A673 (cell line): Measurements from ENCODE around the gene RHOB. TPM values are rescaled to one million over a fixed set of nuclear protein-coding genes. Genes with fewer than 3 reads are reported as not detected.

ENCODE experiments used
- BruUV-seq: library from RNA; stranded (reverse); fragments of 400-500 nt; replicated peaks from 2 replicates; lab custom pipeline; 2021; lab: Mats Ljungman, UMichigan
- CTCF ChIA-PET: fragments of 300-600 bp; sonication (Branson Sonifier 250); formaldehyde crosslinking; loops from one replicate; lab custom pipeline; 2022; ENCODE audit warnings: antibody characterized with exemption; lab: Charles Lee
- POLR2A ChIA-PET: fragments of 300-600 bp; sonication (Branson Sonifier 250); formaldehyde crosslinking; loops from one replicate; lab custom pipeline; 2022; ENCODE audit warnings: antibody characterized with exemption; ENCODE audit not compliant: low non-redundant PET; lab: Charles Lee
- DNase-seq: peaks from one replicate; pipeline ENCODE4 v3.0.0-alpha.2; 2015; ENCODE audit warnings: low spot score
- H3K27ac ChIP-seq: fragments of 200-600 bp; sonication (generic); 2 replicates; pipeline ENCODE4 v1.5.1; 2016; ENCODE audit warnings: mixed run types, low read depth, mild to moderate bottlenecking, mixed read lengths, antibody characterized with exemption, low read length; ENCODE audit not compliant: poor library complexity, severe bottlenecking
- H3K27me3 ChIP-seq: fragments of 200-600 bp; sonication (generic); replicated peaks from 2 replicates; pipeline ENCODE4 v1.6.1; 2017; ENCODE audit warnings: mixed run types, low read depth, mild to moderate bottlenecking, mixed read lengths, antibody characterized with exemption, low read length; ENCODE audit not compliant: insufficient read depth, poor library complexity
- H3K36me3 ChIP-seq: fragments of 200-600 bp; sonication (generic); 2 replicates; pipeline ENCODE4 v1.6.1; 2016; ENCODE audit warnings: mixed run types, mild to moderate bottlenecking, mixed read lengths, antibody characterized with exemption, low read length; ENCODE audit not compliant: insufficient read depth, poor library complexity, severe bottlenecking
- H3K4me1 ChIP-seq: fragments of 200-600 bp; sonication (generic); 2 replicates; pipeline ENCODE4 v1.6.1; 2017; ENCODE audit warnings: mixed run types, mild to moderate bottlenecking, mixed read lengths, antibody characterized with exemption, low read length; ENCODE audit not compliant: insufficient read depth, poor library complexity, severe bottlenecking
- H3K4me3 ChIP-seq: fragments of 200-600 bp; sonication (generic); 2 replicates; pipeline ENCODE4 v1.5.1; 2016; ENCODE audit warnings: low read depth, mixed run types, mild to moderate bottlenecking, mixed read lengths, low read length; ENCODE audit not compliant: poor library complexity, severe bottlenecking
- H3K9me3 ChIP-seq: fragments of 200-600 bp; sonication (generic); 2 replicates; pipeline ENCODE4 v1.6.1; 2016; ENCODE audit warnings: mixed run types, low read depth, mild to moderate bottlenecking, mixed read lengths, antibody characterized with exemption, low read length; ENCODE audit not compliant: poor library complexity, severe bottlenecking
- EZH2 ChIP-seq: fragments of 200-600 bp; sonication (generic); IDR thresholded peaks from 2 replicates; pipeline ENCODE4 v1.6.1; 2017; ENCODE audit warnings: borderline replicate concordance, low read depth, mild to moderate bottlenecking, mixed read lengths, antibody characterized with exemption, low read length; ENCODE audit not compliant: poor library complexity, severe bottlenecking
- intact Hi-C: fragments of 100-400 bp; cut with micrococcal nuclease; formaldehyde crosslinking; loops from one replicate; pipeline ENCODE4 v1.10.0; 2022; ENCODE audit not compliant: unreplicated experiment
- total RNA-seq: library from RNA; stranded (reverse); gene quantifications from 2 replicates; pipeline ENCODE4 v1.2.3, GENCODE V29; 2021
- TF ChIP-seq, protein P1 (sequence below): fragments of 300-800, 200-600 bp; sonication (generic); conservative IDR thresholded peaks from 2 replicates; pipeline ENCODE4 v1.5.1; 2017; ENCODE audit warnings: low read depth, mild to moderate bottlenecking, antibody characterized with exemption, low read length, moderate library complexity, mixed read lengths

RHOB gene
- total RNA-seq, 1 experiment from 2014 or later = 31.5 TPM

DNA sequence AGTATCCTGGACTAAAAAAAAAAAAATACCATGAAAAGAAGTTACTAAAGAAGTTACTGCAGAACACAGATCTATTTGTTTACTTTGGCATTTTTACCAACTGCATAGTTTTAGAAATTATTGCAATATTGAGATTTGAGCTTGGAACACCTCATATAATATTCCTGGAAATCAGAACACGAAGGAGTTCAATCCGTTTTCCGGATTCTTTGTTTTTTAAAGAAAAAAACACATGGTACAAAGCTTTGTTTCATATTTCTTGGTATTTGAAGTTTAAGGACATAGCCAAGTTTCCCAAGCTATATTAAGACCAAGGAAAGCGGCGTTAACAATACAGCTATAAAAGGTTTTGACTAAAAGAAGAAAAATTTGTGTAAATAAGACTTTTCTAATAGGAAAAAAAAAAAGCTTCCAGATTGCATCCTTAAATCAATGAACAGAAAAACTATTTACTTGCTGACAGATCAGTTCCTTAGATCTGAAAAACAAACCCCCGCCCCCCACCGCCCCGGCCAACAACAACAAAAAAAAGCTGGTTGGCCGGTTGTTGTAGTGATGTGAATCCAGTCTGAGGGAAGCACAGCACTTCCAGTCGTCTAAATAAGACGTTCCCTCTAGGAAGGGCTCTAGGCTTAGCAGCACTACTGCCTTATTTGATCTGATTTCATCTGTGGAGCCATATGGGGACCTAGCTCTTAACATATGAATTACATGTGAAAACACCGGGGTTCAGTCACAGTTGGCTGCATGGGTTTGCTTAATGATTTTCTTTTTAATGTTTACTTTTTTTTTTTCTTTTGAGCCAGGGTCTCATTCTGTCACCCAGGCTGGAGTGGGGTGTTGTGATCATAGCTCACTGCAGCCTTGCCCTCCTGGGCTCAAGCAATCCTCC, 2.5 kb upstream of the RHOB start:
- TF ChIP-seq, protein P1, sequence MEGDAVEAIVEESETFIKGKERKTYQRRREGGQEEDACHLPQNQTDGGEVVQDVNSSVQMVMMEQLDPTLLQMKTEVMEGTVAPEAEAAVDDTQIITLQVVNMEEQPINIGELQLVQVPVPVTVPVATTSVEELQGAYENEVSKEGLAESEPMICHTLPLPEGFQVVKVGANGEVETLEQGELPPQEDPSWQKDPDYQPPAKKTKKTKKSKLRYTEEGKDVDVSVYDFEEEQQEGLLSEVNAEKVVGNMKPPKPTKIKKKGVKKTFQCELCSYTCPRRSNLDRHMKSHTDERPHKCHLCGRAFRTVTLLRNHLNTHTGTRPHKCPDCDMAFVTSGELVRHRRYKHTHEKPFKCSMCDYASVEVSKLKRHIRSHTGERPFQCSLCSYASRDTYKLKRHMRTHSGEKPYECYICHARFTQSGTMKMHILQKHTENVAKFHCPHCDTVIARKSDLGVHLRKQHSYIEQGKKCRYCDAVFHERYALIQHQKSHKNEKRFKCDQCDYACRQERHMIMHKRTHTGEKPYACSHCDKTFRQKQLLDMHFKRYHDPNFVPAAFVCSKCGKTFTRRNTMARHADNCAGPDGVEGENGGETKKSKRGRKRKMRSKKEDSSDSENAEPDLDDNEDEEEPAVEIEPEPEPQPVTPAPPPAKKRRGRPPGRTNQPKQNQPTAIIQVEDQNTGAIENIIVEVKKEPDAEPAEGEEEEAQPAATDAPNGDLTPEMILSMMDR = no peak
- TF ChIP-seq EZH2 = no peak
- intact Hi-C loops = no loop called here
- CTCF ChIA-PET = interaction anchor here (0.6 to 1.4 kb wide), 5 partner anchors 134 to 198 kb away, joined by 4 to 13 read pairs (median 7); no protein-coding TSS in a partner anchor
- H3K27me3 ChIP-seq = no peaks in the 10 kb centered on the region
- no peaks in the 10 kb centered on the region for H3K36me3 ChIP-seq
- BruUV-seq = no TSS peak
- POLR2A ChIA-PET = no interaction called here
- DNase-seq = no peak
- no peaks in the 10 kb centered on the region for H3K9me3 ChIP-seq
- H3K4me3 ChIP-seq = no peak overlapping the region
- H3K27ac ChIP-seq = no peak overlapping the region
- peaks cover 9% of the 10 kb centered on the region for H3K4me1 ChIP-seq

GRCh38 chr2:20444993-20445910, 1.6 kb upstream of the RHOB start:
- ChIA-PET POLR2A (no interaction called here), CTCF (interaction anchor here (0.6 to 1.4 kb wide), 3 partner anchors 190 to 197 kb away, joined by 6 to 13 read pairs (median 7); no protein-coding TSS in a partner anchor)
- BruUV-seq = no TSS peak
- peaks cover 12% of the 10 kb centered on the region for H3K4me1 ChIP-seq
- H3K27me3 ChIP-seq = no peaks in the 10 kb centered on the region
- no peak for TF ChIP-seq EZH2
- TF ChIP-seq, protein P1 = no peak
- DNase-seq = no peak
- no peak overlapping the region for H3K27ac ChIP-seq
- H3K4me3 ChIP-seq = no peak overlapping the region
- intact Hi-C loops = no loop called here
- no peaks in the 10 kb centered on the region for H3K36me3 ChIP-seq
- H3K9me3 ChIP-seq = no peaks in the 10 kb centered on the region

GRCh38 chr2:20446255-20446916, 488 bp upstream of the RHOB start:
- Histone ChIP-seq H3K4me1 (peaks cover 15% of the 10 kb centered on the region), H3K9me3 (no peaks in the 10 kb centered on the region), H3K36me3 (no peaks in the 10 kb centered on the region), H3K27me3 (no peaks in the 10 kb centered on the region), H3K4me3 (peak overlapping the region; percentile 81), H3K27ac (peak overlapping the region; percentile 94)
- ChIA-PET CTCF (interaction anchor here (1.0 to 1.5 kb wide), 4 partner anchors 35 to 197 kb away, joined by 3 to 8 read pairs (median 6); no protein-coding TSS in a partner anchor), POLR2A (interaction anchor here (0.5 to 1.6 kb wide), 9 partner anchors 9 to 196 kb away, joined by 3 to 8 read pairs (median 4); no protein-coding TSS in a partner anchor)
- no peak for TF ChIP-seq EZH2
- TSS peak; percentile 93 for BruUV-seq
- intact Hi-C loops = no loop called here
- no peak for DNase-seq
